Pancreas (tissue), 10 donors: ENCODE data around the gene HTR6. TPM values are rescaled to one million over a fixed set of nuclear protein-coding genes. Genes with fewer than 3 reads are reported as not detected.

Source experiments
- ATAC-seq, 4 donors: fragments of 200-7000 bp; cut with Tn5 transposase; one replicate each; pipeline versions ENCODE4 v1.8.0 to v1.9.1; 2020; ENCODE audit warnings: mild to moderate bottlenecking in 4 of 4, moderate library complexity in 4 of 4
- DNase-seq, 6 donors: peaks; one replicate each; pipeline ENCODE4 v3.0.0-alpha.2; 2020
- FAIRE-seq: peaks from 2 replicates; lab custom pipeline; 2012; peaks lifted over from hg19 to GRCh38; lab: Jason Lieb, UNC
- H3K27ac ChIP-seq, 4 donors: fragments of 200-600 bp; sonication (generic); 1 replicate in 3 of 4; 2 replicates in 1 of 4; pipeline versions ENCODE4 v1.5.0 to v1.8.0; 2020
- H3K27me3 ChIP-seq, 4 donors: fragments of 200-600 bp; one replicate each; pipeline ENCODE4 v1.8.0; 2021
- H3K36me3 ChIP-seq, 3 donors: fragments of 200-600 bp; sonication (generic) in 1 of 3; one replicate each; pipeline versions ENCODE4 v1.5.0 to v1.8.0; 2020 to 2021
- H3K4me1 ChIP-seq, 3 donors: fragments of 200-600 bp; one replicate each; pipeline ENCODE4 v1.8.0; 2021
- H3K4me3 ChIP-seq, 4 donors: fragments of 200-600 bp; sonication (generic) in 2 of 4; one replicate each; pipeline versions ENCODE4 v1.5.0 to v1.8.0; 2020 to 2021
- H3K9me3 ChIP-seq, 4 donors: fragments of 200-600 bp; one replicate each; pipeline ENCODE4 v1.8.0; 2021
- WGBS, 2 donors: extraction: QIAGEN DNeasy Blood & Tissue Kit; methylation state at CpG; one replicate each; pipeline ENCODE4 v1.1.7; 2013; 5-methylcytosine and 5-hydroxymethylcytosine counted together
- intact Hi-C, 3 donors: fragments of 100-400 bp; cut with DNase I; formaldehyde crosslinking; loops; one replicate each; pipeline versions ENCODE4 v1.11.1 to v1.14.2; 2022
- polyA plus RNA-seq, 2 donors: library from polyadenylated mRNA; stranded (reverse); fragments of 200-250 nt; gene quantifications; one replicate each; pipeline ENCODE4 v1.2.3, GENCODE V29; 2013
- total RNA-seq, 6 donors: library from RNA; stranded (reverse); fragmentation: NEBNext Ultra II Directional in 4 of 6; extraction: Animal tissue kit (Norgen Biotek cat#: 25700) in 4 of 6; gene quantifications; one replicate each; pipeline versions ENCODE4 v1.2.1 to v1.2.4, GENCODE V29; 2021 to 2023
- TF ChIP-seq, protein P1 (sequence below), 4 donors: fragments of 200-600 bp; sonication (generic) in 3 of 4; IDR thresholded peaks; one replicate each; pipeline versions ENCODE4 v1.5.0 to v1.8.0; 2021; ENCODE audit warnings: antibody characterized with exemption in 4 of 4
- donor health status: healthy with polysubstance abuse.
- donor health status: DM: no; HTN: no; CAD: no; lungs with moderate emphysema.
- donor health status: DM: no; HTN: no; CAD: no.
- donor health status: control.
- donor health status: control.
- donor health status: Bipolar disorder and iron deficiency.
- donor health status: DM: yes; HTN: yes; CAD: no.
- donor health status: DM: no; HTN: no; CAD: no.
- donor health status: DM: no; HTN: no; CAD: no.
- donor health status: DM: yes; HTN: yes; CAD: no.

HTR6 gene
- total and polyA plus RNA-seq, 8 donors, result not detected

DNA sequence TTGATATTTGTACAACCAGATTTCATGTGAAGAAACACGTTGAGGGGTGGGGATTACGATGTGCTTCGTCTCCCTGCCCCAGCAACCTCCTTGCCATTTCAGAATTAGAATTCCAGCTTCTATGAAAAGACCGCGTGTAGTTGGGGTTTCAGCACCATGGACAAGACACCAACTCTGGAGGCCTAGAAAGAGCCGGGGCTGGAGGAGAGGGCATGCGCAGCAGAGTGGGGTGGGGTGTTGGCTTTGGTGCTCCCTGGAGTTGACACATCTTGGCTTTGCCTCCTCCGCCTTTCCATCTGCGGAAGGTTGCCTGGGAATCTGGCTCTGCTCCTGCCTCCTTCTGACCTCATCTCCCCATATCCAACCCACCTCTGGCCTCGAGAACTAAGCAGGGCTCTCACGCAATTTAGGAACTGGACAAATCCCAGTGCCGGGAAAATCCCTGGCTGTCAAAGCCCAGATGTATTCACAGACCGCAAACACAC is 11.8 kb downstream of the HTR6 start:
- 19 to 22% methylated on average over 13 of the region's 13 CpGs for whole genome bisulfite sequencing, 2 donors
- Histone ChIP-seq H3K27ac (no peak overlapping the region), H3K27me3 (no peaks in the 10 kb centered on the region), H3K4me3 (no peak overlapping the region), H3K4me1 (no peaks in the 10 kb centered on the region), H3K9me3 (no peaks in the 10 kb centered on the region), H3K36me3 (no peaks in the 10 kb centered on the region)
- FAIRE-seq, result no peak
- peak; percentile 45 to 88 (median 81) for ATAC-seq
- TF ChIP-seq, protein P1, sequence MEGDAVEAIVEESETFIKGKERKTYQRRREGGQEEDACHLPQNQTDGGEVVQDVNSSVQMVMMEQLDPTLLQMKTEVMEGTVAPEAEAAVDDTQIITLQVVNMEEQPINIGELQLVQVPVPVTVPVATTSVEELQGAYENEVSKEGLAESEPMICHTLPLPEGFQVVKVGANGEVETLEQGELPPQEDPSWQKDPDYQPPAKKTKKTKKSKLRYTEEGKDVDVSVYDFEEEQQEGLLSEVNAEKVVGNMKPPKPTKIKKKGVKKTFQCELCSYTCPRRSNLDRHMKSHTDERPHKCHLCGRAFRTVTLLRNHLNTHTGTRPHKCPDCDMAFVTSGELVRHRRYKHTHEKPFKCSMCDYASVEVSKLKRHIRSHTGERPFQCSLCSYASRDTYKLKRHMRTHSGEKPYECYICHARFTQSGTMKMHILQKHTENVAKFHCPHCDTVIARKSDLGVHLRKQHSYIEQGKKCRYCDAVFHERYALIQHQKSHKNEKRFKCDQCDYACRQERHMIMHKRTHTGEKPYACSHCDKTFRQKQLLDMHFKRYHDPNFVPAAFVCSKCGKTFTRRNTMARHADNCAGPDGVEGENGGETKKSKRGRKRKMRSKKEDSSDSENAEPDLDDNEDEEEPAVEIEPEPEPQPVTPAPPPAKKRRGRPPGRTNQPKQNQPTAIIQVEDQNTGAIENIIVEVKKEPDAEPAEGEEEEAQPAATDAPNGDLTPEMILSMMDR (IDR thresholded peaks at IDR 0.05), result no peak
- peak in 3 of 6 donors; percentile 34 to 66 (median 48) for DNase-seq
- intact Hi-C loops, result no loop called here

DNA sequence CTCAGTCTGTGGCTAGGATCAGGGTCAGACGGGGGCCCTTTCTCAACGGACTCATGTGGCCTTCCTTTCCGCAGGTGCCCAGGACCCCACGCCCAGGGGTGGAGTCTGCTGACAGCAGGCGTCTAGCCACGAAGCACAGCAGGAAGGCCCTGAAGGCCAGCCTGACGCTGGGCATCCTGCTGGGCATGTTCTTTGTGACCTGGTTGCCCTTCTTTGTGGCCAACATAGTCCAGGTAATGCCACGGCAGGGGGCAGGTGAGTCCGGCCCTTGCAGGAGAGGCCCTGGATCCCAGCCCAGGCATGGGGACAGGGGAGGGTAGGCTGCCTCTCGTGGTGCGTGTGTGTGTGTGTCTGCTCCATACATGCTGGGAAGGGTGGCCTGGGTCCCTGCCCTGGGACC is 13.8 kb downstream of the HTR6 start:
- Histone ChIP-seq H3K9me3 (no peaks in the 10 kb centered on the region), H3K27ac (no peak overlapping the region), H3K36me3 (no peaks in the 10 kb centered on the region), H3K27me3 (no peaks in the 10 kb centered on the region), H3K4me3 (no peak overlapping the region), H3K4me1 (no peaks in the 10 kb centered on the region)
- ATAC-seq (no peak), FAIRE-seq (no peak), DNase-seq (no peak)
- intact Hi-C loops, result no loop called here
- TF ChIP-seq, protein P1 (IDR thresholded peaks at IDR 0.05), result no peak
- WGBS, 2 donors, result 54 to 57% methylated on average over 10 to 11 of the region's 11 CpGs

DNA sequence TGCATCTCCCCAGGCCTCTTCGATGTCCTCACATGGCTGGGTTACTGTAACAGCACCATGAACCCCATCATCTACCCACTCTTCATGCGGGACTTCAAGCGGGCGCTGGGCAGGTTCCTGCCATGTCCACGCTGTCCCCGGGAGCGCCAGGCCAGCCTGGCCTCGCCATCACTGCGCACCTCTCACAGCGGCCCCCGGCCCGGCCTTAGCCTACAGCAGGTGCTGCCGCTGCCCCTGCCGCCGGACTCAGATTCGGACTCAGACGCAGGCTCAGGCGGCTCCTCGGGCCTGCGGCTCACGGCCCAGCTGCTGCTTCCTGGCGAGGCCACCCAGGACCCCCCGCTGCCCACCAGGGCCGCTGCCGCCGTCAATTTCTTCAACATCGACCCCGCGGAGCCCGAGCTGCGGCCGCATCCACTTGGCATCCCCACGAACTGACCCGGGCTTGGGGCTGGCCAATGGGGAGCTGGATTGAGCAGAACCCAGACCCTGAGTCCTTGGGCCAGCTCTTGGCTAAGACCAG is 14.3 kb downstream of the HTR6 start:
- Histone ChIP-seq H3K27ac (no peak overlapping the region), H3K27me3 (no peaks in the 10 kb centered on the region), H3K36me3 (no peaks in the 10 kb centered on the region), H3K4me1 (no peaks in the 10 kb centered on the region), H3K9me3 (no peaks in the 10 kb centered on the region), H3K4me3 (no peak overlapping the region)
- ATAC-seq (peak in 1 of 4 donors; percentile 6), DNase-seq (no peak), FAIRE-seq (no peak)
- TF ChIP-seq, protein P1 (IDR thresholded peaks at IDR 0.05), result no peak
- WGBS, 2 donors, result 89 to 94% methylated on average over 31 to 34 of the region's 34 CpGs
- intact Hi-C loops, result no loop called here

DNA sequence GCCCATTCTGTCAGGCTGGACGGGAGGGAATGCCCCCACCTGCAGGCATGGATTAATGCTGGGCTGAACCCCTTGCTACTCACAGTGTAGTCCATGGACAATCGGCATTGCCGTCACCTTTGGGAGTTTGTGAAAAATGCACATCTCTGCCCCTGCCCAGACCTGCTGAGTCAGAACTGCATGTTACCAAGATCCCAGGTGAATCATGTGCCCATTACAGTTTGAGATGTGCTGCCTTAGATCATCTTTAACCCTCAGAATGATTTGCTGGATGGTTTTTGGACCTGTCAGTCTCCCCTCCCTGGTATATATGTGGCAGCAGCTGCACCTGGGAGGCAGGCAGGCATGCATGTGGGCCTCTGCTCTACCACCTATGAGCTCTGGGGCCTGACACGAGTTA is 15.0 kb downstream of the HTR6 start:
- no peak for DNase-seq
- TF ChIP-seq, protein P1 (IDR thresholded peaks at IDR 0.05), result no peak
- Histone ChIP-seq H3K27ac (no peak overlapping the region), H3K4me3 (no peak overlapping the region), H3K9me3 (no peaks in the 10 kb centered on the region), H3K36me3 (no peaks in the 10 kb centered on the region), H3K4me1 (no peaks in the 10 kb centered on the region), H3K27me3 (no peaks in the 10 kb centered on the region)
- ATAC-seq, result no peak
- 75% methylated on average over 4 of the region's 4 CpGs for WGBS, 2 donors
- no peak for FAIRE-seq
- intact Hi-C loops, result no loop called here

DNA sequence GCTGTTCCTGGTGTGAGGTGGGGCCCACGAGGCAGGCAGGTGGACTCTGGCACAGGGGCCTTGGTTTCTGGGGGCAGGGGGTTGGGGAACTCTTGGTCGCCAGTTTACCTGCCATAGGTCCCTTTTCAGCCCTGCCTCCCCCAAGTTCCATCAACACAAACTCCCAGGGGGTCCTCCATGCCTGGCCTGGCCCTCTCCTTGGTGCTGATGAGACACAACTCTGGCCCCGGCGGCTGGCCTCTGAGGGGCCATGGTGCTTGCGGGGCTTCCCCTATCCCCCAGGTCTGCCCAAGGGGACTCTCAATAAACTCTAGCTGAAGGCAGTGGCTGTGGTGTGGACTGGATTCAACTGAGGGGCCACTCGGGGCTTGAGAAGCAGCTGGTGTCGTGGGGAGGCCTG is 16.0 kb downstream of the HTR6 start:
- ATAC-seq, result no peak
- H3K4me1 ChIP-seq, result no peaks in the 10 kb centered on the region
- H3K27me3 ChIP-seq, result no peaks in the 10 kb centered on the region
- WGBS, 2 donors, result 90 to 94% methylated on average over 7 of the region's 7 CpGs
- H3K36me3 ChIP-seq, result no peaks in the 10 kb centered on the region
- no peak for FAIRE-seq
- H3K9me3 ChIP-seq, result no peaks in the 10 kb centered on the region
- intact Hi-C loops, result no loop called here
- no peak overlapping the region for H3K27ac ChIP-seq
- no peak overlapping the region for H3K4me3 ChIP-seq
- no peak for DNase-seq
- TF ChIP-seq, protein P1 (IDR thresholded peaks at IDR 0.05), result no peak
